ENCODE data around the gene ATP5PO. TPM values are rescaled to one million over a fixed set of nuclear protein-coding genes. Genes with fewer than 3 reads are reported as not detected.

ATP5PO gene
- total and polyA plus RNA-seq, 2 of the 13 experiments (the other 11 are each of a cell fraction or from before 2014, with no cell fraction given) = 256 to 297 TPM

- TF ChIP-seq PTBP1 (IDR thresholded peaks at IDR 0.05; ENCODE audit: low read depth, low read length, poor library complexity, severe bottlenecking) = no peak
- no peak for TF ChIP-seq TIGD3 (CRISPR knock-in tag; IDR thresholded peaks at IDR 0.05; ENCODE audit: borderline replicate concordance)
- no peak for TF ChIP-seq SYNCRIP (IDR thresholded peaks at IDR 0.05; ENCODE audit: insufficient read depth, low read depth, low read length)
- TF ChIP-seq CBX2 (IDR thresholded peaks at IDR 0.05; ENCODE audit: low read depth, low read length) = no peak
- TF ChIP-seq CBX2 (CRISPR knock-in tag; IDR thresholded peaks at IDR 0.05; ENCODE audit: low read depth) = no peak
- TF ChIP-seq ZNF556 (CRISPR knock-in tag; IDR thresholded peaks at IDR 0.05; ENCODE audit: borderline replicate concordance) = peak; percentile 49; the same call in 1 of the 2 replicates
- TF ChIP-seq, protein P1, sequence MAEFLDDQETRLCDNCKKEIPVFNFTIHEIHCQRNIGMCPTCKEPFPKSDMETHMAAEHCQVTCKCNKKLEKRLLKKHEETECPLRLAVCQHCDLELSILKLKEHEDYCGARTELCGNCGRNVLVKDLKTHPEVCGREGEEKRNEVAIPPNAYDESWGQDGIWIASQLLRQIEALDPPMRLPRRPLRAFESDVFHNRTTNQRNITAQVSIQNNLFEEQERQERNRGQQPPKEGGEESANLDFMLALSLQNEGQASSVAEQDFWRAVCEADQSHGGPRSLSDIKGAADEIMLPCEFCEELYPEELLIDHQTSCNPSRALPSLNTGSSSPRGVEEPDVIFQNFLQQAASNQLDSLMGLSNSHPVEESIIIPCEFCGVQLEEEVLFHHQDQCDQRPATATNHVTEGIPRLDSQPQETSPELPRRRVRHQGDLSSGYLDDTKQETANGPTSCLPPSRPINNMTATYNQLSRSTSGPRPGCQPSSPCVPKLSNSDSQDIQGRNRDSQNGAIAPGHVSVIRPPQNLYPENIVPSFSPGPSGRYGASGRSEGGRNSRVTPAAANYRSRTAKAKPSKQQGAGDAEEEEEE (CRISPR knock-in tag; IDR thresholded peaks at IDR 0.05; ENCODE audit: borderline replicate concordance) = no peak
- 0 out of 2 replicates have a peak, but pooled peaks have one; percentile 46 for TF ChIP-seq AHR (CRISPR knock-in tag; IDR thresholded peaks at IDR 0.05)
- no peak for TF ChIP-seq ZNF572 (CRISPR knock-in tag; IDR thresholded peaks at IDR 0.05)
- TF ChIP-seq, protein P2, sequence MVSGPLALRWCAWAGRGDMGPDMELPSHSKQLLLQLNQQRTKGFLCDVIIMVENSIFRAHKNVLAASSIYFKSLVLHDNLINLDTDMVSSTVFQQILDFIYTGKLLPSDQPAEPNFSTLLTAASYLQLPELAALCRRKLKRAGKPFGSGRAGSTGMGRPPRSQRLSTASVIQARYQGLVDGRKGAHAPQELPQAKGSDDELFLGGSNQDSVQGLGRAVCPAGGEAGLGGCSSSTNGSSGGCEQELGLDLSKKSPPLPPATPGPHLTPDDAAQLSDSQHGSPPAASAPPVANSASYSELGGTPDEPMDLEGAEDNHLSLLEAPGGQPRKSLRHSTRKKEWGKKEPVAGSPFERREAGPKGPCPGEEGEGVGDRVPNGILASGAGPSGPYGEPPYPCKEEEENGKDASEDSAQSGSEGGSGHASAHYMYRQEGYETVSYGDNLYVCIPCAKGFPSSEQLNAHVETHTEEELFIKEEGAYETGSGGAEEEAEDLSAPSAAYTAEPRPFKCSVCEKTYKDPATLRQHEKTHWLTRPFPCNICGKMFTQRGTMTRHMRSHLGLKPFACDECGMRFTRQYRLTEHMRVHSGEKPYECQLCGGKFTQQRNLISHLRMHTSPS (CRISPR knock-in tag; IDR thresholded peaks at IDR 0.05; ENCODE audit: low read depth) = no peak
- no peak for TF ChIP-seq SP2 (CRISPR knock-in tag; IDR thresholded peaks at IDR 0.05)
- peak; percentile 88; the same call in 1 of the 2 replicates for TF ChIP-seq ZNF224 (CRISPR knock-in tag; IDR thresholded peaks at IDR 0.05)
- peak; percentile 43; the same call in 1 of the 2 replicates for TF ChIP-seq ATF1 (CRISPR knock-in tag; IDR thresholded peaks at IDR 0.05)
- TF ChIP-seq ZNF562 (CRISPR knock-in tag; IDR thresholded peaks at IDR 0.05; ENCODE audit: borderline replicate concordance) = no peak
- TF ChIP-seq, protein P3, sequence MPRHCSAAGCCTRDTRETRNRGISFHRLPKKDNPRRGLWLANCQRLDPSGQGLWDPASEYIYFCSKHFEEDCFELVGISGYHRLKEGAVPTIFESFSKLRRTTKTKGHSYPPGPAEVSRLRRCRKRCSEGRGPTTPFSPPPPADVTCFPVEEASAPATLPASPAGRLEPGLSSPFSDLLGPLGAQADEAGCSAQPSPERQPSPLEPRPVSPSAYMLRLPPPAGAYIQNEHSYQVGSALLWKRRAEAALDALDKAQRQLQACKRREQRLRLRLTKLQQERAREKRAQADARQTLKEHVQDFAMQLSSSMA (CRISPR knock-in tag; IDR thresholded peaks at IDR 0.05) = no peak
- TF ChIP-seq ZNF564 (CRISPR knock-in tag; IDR thresholded peaks at IDR 0.05) = no peak
- TF ChIP-seq JDP2 (CRISPR knock-in tag; IDR thresholded peaks at IDR 0.05; ENCODE audit: borderline replicate concordance) = no peak
- no peak for TF ChIP-seq MYNN (CRISPR knock-in tag; IDR thresholded peaks at IDR 0.05; ENCODE audit: low read depth)
- no peak for TF ChIP-seq ZNF207 (IDR thresholded peaks at IDR 0.05; ENCODE audit: borderline replicate concordance)
- peak; percentile 86 to 93 for TF ChIP-seq POLR2A (IDR thresholded peaks at IDR 0.05; ENCODE audit: insufficient read depth in 1 of 2, low read depth in 2 of 2, low read length in 2 of 2)
- TF ChIP-seq ZNF333 (CRISPR knock-in tag; IDR thresholded peaks at IDR 0.05; ENCODE audit: borderline replicate concordance) = no peak
- no peak for TF ChIP-seq TAF15 (IDR thresholded peaks at IDR 0.05; ENCODE audit: low read depth, low read length, poor library complexity, severe bottlenecking)
- TF ChIP-seq PAF1 (CRISPR knock-in tag; IDR thresholded peaks at IDR 0.05) = no peak
- no peak for TF ChIP-seq KDM3A (CRISPR knock-in tag; IDR thresholded peaks at IDR 0.05; ENCODE audit: low read depth)
These were observed at the start of gene ATP5PO (continued) for GRCh38 chr21:33915368-33916199.
